GM12892 (cell line): ENCODE data around the gene SPIRE1.

Experiments
- POLR2A ChIP-seq: IDR thresholded peaks from 2 replicates; pipeline ENCODE4 v1.6.1; 2011; ENCODE audit warnings: low read depth, low read length, control low read depth
- POLR2AphosphoS5 ChIP-seq: IDR thresholded peaks from 2 replicates; pipeline ENCODE4 v1.6.1; 2011; ENCODE audit warnings: low read depth, low read length, control low read depth
- TAF1 ChIP-seq: IDR thresholded peaks from 2 replicates; pipeline ENCODE4 v1.6.1; 2011; ENCODE audit warnings: low read depth, mild to moderate bottlenecking, control low read depth, low read length, borderline replicate concordance

GRCh38 chr18:12638644-12639124, 19.2 kb downstream of the SPIRE1 start:
- TF ChIP-seq POLR2A (no peak), POLR2AphosphoS5 (no peak), TAF1 (no peak)
